OCI-LY7 (cell line): ENCODE measurements around the gene ATXN7L3.

ENCODE experiments used
- EZH2phosphoT487 ChIP-seq: fragments of 200-600 bp; sonication (generic); IDR thresholded peaks from 2 replicates; pipeline ENCODE4 v1.6.1; 2018; ENCODE audit warnings: low read depth, borderline replicate concordance, mild to moderate bottlenecking, mixed run types, antibody characterized with exemption, low read length, moderate library complexity, mixed read lengths
- TF ChIP-seq, protein P1 (sequence below): fragments of 200-600 bp; sonication (generic); conservative IDR thresholded peaks from 2 replicates; pipeline ENCODE4 v1.5.1; 2014; ENCODE audit warnings: mild to moderate bottlenecking, antibody characterized with exemption, low read length, moderate library complexity, mixed read lengths

- TF ChIP-seq, protein P1, sequence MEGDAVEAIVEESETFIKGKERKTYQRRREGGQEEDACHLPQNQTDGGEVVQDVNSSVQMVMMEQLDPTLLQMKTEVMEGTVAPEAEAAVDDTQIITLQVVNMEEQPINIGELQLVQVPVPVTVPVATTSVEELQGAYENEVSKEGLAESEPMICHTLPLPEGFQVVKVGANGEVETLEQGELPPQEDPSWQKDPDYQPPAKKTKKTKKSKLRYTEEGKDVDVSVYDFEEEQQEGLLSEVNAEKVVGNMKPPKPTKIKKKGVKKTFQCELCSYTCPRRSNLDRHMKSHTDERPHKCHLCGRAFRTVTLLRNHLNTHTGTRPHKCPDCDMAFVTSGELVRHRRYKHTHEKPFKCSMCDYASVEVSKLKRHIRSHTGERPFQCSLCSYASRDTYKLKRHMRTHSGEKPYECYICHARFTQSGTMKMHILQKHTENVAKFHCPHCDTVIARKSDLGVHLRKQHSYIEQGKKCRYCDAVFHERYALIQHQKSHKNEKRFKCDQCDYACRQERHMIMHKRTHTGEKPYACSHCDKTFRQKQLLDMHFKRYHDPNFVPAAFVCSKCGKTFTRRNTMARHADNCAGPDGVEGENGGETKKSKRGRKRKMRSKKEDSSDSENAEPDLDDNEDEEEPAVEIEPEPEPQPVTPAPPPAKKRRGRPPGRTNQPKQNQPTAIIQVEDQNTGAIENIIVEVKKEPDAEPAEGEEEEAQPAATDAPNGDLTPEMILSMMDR = no peak
- no peak for TF ChIP-seq EZH2phosphoT487
Measured at GRCh38 chr17:44202756-44203155, 3.1 kb upstream of the ATXN7L3 start.
